Left cardiac atrium (tissue), 4 donors: ENCODE data around the gene PRSS22. TPM values are rescaled to one million over a fixed set of nuclear protein-coding genes. Genes with fewer than 3 reads are reported as not detected.

Source experiments
- ATAC-seq, 2 donors: fragments of 200-7000 bp; cut with Tn5 transposase; one replicate each; pipeline ENCODE4 v1.9.1; 2020; ENCODE audit warnings: mild to moderate bottlenecking in 2 of 2, moderate library complexity in 2 of 2
- DNase-seq: peaks from one replicate; pipeline ENCODE4 v3.0.0-alpha.2; 2020
- intact Hi-C, 2 donors: fragments of 100-400 bp; cut with DNase I; formaldehyde crosslinking; loops; one replicate each; pipeline versions ENCODE4 v1.14.1 to v1.15.1; 2022 to 2023
- total RNA-seq, 2 donors: library from RNA; stranded (reverse); fragmentation: NEBNext Ultra II Directional; extraction: Animal tissue kit (Norgen Biotek cat#: 25700); gene quantifications; one replicate each; pipeline ENCODE4 v1.2.1, GENCODE V29; 2021
- donor health status: DM: no; HTN: yes; CAD: no.
- donor health status: DM: no; HTN: yes; CAD: no; lungs with severe emphysema.
- donor health status: DM: yes; HTN: yes; CAD: no.
- donor health status: Dilated cardiomyopathy.

The PRSS22 gene
- total RNA-seq, 2 donors from 2014 or later, result not detected

DNA sequence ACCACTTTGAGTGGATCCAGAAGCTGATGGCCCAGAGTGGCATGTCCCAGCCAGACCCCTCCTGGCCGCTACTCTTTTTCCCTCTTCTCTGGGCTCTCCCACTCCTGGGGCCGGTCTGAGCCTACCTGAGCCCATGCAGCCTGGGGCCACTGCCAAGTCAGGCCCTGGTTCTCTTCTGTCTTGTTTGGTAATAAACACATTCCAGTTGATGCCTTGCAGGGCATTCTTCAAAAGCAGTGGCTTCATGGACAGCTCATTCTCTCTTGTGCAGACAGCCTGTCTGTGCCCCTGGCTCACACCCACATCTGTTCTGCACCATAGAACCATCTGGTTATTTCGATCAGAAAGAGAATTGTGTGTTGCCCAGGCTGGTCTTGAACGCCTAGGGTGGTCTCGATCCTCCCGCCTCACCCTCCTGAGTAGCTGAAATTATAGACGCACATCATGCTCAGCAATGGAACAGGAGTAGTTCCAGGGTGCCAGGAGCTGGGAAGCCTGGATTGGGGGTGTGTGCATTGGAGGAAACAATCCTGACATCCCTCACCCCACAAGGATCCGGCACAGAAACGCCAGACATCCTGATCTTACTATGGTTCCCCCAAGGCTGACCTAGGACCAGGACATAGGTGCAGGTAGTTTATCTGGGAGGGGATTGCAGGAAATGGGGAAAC, 36.3 kb downstream of the PRSS22 start:
- ATAC-seq (no peak), DNase-seq (no peak)
- intact Hi-C loops, result no loop called here

DNA sequence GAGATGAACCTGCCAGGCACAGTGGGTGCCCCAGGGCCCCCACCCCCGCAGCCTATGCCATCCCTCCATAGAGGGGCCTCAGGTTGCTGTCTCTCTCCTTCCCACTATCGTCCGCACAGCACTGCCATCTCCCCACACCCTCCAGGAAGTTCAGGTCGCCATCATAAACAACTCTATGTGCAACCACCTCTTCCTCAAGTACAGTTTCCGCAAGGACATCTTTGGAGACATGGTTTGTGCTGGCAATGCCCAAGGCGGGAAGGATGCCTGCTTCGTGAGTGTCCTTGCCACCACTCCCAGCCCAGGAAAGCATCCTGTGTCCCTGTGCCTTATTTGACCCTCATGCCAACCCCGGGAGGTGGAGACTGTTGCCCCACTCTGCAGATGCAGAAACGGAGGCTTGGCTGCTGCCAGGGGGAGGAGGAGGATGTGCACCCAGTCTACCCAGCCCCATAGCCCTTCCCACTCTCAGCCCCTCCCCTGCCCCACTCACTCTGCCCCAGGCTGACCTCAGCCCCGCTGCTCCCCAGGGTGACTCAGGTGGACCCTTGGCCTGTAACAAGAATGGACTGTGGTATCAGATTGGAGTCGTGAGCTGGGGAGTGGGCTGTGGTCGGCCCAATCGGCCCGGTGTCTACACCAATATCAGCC, 37.0 kb downstream of the PRSS22 start:
- DNase-seq, result no peak
- intact Hi-C loops, result no loop called here
- no peak for ATAC-seq

DNA sequence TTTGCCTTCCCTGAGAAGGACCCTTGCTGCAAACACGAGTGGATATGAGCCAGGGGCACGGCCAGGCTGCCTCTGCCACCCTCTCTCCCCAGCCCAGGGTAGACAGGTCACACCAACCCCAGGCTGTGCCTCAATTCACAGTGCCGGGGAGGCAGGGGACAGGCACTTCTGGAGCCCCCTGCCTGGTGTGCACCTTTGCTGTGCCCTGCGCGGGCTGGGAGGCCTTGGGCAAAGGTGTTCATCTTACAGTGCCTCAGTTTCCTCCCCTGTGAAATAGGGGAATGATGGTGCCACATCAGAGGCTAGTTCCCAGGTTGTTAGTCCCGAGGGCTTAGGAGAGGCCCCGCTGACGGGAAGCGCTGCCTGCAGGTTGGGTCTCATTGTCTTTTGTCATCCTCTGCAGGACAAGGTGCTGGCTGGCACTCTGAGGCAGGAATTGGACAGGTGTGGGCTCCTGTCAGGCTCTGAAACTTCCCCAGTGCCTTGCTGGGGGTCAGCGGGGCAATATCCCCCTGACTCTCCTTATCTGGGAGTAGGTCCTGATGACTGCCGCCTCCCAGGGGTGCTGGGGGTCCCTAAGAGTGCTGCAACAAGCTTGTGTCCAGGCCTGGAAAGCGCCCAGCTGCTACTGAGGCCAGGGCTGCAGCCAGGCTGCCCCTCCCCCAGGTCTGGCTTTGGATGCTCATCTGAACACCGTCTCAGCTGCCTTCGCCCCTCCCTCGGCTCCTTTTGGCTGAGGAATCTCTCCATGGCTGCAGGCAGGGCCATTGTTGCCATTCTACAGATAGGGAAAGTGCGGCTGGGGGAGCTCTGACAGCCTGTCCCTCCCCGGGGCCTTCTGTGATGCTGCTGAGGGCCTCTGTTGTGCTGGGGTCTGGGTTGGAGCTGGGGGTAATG, 37.8 kb downstream of the PRSS22 start:
- no peak for DNase-seq
- no peak for ATAC-seq

DNA sequence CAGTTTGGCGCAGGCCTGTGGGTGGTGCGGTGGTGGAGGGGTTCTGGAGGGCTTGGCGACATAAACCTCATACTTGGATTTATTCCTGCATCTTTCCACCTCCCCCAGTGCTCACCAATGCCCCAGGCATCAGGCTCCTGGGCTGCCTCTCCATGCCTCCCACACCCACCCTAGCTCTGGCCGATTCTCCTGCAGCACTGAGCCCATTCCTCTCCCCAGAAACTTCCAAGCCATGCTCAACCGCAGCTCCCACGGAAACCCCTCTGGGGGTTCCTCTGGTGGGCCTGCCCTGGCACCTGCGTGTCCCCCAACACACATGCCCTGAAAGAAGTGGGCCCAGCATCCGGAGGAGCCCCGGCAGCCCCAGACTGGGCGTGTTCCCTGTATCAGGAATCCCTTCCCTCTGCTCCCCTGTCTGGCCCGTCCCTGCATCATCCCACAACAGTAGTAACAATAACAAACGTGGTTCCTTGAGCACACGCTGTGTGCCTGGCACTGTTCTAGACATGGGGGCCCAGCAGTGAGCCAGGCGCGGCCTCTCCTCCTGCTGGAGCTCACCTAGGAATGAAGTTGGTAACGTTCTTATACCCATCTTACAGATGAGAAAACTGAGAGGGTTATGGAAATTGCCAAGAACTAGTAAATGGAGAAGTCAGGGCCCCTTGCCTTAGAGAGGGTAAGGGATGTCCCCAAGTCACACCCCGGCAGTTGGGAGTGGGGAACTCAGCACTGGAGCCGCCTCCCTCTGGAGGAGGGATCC, 38.6 kb downstream of the PRSS22 start:
- DNase-seq (no peak), ATAC-seq (no peak)
- intact Hi-C loops, result no loop called here

More for the DNA sequence above, 37.8 kb downstream of the PRSS22 start:
- intact Hi-C loops, result no loop called here

DNA sequence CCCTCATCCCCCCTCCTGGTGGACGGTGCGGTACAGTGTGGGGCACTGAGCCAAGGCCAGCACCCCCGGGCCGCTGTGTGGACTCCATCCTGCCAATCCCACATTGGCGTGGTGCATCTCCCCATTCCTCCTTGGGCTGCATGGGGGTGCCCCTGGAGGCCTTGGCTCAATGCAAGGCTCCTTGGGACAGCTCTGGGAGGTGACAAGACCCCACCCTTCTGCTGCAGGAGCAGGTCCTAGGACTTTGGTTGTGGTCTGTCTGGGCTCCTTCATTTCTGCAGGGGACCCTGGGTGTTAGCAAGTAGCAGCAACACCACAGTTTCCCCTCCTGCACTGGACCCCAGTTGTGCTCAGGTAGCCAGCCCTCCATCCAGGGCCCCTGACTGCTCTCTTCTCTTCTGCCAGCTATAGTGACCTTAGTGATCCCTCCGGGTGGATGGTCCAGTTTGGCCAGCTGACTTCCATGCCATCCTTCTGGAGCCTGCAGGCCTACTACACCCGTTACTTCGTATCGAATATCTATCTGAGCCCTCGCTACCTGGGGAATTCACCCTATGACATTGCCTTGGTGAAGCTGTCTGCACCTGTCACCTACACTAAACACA, 39.6 kb downstream of the PRSS22 start:
- intact Hi-C loops, result no loop called here
- DNase-seq (no peak), ATAC-seq (no peak)

DNA sequence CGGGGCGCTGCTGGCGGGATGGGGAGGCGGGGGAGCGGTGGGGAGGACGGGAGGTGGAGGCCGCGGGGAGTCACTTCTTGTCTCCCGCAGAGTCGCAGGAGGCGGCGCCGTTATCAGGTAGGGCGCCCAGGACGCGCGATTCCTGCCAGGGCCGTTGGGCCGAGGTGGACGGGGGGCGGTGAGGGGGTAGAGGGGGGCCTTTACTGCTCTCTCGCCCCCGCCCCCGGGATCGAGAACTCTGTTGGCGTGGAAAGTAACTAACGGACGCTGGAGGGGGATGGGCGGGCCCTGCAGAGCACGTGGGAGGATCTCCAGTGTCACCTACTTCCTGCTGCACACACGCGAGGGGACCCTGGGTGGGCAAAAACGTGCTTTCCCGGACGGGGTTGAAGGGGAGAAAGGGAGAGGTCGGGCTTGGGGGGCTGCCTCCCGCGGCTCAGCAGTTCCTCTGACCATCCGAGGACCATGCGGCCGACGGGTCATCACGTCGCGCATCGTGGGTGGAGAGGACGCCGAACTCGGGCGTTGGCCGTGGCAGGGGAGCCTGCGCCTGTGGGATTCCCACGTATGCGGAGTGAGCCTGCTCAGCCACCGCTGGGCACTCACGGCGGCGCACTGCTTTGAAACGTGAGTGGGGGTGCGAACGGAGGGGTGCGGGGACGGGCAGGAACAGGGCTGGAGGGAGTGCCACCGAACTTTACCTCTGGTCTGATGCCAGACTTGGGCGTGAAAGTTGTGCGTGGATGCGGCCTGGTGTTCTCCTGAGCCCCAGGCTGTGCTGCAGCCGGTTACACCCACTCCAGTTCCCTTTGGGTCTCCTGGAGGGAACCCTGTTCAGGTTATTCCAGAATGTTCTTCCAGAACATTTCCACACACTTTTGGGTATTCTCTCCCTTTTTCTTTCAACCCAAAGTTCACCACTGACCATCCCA, 40.4 kb downstream of the PRSS22 start:
- intact Hi-C loops, result no loop called here
- ATAC-seq, result no peak
- DNase-seq, result no peak

DNA sequence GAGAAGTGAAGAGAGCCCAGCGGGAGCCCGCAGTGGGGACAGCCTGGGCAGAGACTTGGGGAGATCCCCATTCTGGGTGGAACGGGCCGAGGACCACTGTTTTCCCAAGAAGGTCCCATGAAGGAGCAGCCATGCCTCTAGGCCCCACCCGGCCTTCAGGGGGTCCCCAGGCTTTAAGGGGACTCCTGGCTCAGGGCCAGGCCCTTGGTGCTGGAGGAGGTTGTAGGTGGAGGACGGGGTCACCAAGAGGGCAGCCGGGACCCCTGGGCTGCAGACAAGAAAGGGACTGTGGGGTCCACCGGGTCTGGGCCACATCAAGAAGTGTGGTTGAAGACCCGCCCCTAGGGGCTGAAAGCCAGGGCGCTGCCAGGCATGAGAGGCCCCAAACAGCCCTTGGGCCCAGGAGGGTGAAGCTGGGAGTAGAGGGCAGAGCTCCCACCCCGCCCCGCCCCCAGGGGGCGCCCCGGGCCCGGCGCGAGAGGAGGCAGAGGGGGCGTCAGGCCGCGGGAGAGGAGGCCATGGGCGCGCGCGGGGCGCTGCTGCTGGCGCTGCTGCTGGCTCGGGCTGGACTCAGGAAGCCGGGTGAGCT, 41.1 kb downstream of the PRSS22 start, which contains the start of gene PRSS21:
PRSS21 (plus strand) TSS at position 487 of the 589 bp plus-strand sequence; CDS start at position 519, 32 bp downstream.
- intact Hi-C loops, result no loop called here
- DNase-seq (no peak), ATAC-seq (no peak)

DNA sequence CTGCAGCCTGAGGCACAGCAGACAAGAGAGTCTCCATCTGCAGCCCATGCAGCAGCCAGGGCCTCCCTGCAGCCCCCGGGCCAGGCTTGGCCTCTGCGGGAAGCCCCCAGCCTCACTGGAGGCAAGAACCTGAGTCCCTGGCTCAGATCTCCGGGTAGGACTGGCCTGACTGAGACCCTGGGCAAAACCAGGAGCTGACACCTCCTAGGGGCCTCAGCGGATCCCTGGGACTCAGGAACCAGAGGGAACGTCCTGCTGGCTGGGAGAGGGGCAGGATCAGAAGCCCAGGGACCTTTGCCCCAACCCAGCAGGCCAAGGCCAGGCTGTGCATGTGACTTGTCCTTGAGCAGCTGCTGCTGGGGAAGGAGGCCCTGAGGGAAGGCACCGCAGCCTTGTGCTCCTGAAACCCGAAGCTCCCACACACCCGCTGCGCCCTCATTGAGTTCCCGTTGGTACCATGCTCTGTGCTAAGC, 42.6 kb downstream of the PRSS22 start:
- DNase-seq (no peak), ATAC-seq (no peak)
- intact Hi-C loops, result no loop called here

DNA sequence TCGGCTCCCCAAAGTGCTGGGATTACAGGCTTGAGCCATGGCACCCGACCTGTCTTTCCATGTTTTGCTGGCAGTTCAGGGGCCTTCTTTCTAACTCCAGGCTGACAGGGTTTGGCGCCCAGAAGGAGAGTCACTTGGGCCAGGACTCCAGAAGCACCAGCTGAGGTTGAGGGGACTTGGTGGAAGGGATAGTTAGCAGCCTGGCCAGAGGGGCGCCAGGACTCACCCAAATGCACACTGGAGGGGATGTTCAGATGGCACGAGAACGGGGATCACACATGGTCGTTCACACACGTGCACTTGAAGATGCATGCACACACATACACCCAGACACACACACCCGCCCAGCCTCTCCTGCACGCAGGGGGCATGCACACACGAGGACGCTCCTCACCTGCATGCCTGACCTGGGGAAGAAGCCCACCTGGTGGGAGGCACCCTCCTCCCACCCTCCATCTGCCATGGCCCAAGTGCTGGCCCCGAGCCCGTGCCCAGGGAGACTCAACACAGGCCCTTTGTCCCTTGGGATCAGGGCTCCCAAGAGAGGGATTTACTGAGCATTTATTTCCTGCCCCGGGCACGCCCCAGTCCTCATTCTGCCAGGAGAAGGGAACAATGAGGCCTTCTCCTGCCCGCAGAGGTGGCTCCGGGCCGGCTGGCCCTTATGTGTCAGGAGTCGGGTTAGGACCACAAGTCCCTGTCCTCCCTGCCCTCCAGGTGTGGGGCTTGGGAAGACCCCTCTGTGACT, 43.2 kb downstream of the PRSS22 start:
- intact Hi-C loops, result no loop called here
- ATAC-seq (no peak), DNase-seq (no peak)

DNA sequence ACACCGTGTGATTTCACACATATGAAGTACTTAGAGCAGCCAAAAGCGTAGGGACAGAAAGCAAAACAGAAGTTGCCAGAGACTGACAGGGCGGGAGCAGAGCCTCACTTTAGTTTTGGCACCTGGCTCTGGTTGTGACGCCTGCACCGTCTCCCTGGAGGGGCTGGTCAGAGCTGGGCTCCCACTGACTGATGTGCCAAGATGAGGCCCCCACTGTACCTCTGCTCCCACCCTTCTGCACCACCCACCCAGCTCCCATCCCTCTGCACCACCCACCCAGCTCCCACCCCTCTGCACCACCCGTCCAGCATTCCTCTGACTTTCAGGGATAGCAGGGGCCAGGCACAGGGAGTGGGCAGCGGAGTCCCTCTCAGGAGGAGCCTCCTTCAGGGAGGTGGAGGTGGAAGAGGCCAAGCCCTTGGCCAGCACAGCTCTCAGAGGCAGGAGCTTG, 44.2 kb downstream of the PRSS22 start:
- intact Hi-C loops, result no loop called here
- no peak for ATAC-seq
- DNase-seq, result no peak

DNA sequence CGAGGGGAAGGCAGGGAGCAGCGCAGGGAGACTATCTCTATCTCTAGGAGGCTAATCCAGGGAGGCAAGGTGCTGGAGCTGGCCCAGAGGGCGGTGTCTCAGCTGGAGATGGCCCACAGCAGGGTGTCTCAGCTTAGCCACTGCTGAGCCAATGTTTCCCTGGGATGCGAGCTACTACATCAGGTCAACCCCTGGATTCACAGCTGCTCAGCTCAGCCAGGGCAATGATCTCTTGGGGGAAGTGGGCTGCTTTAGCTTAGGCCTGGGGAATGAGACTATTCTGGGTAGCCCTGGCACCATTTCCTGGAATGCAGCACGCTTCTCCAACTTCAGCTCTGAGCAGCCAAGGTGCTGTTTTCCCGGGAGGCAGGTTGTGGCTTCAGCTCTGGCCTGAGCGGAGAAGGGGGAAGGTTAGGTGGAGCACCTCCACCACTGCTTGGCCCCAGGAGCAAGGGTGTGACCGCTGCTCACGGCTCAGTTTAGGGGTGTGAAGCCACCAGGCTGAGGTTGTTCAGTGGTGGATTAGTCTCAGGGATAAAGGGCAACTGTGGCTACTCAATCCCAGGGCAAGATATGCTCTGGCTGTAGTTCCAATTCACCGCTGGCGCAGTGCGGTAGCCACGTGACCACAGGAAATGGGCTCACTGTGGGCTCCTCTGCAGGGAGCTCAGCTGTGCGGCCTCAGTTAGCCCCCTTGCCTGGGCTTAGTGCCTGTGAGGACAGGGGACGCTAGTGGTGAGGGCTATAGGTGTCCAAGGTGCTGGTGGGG, 46.1 kb downstream of the PRSS22 start:
- intact Hi-C loops, result no loop called here
- DNase-seq (no peak), ATAC-seq (no peak)

DNA sequence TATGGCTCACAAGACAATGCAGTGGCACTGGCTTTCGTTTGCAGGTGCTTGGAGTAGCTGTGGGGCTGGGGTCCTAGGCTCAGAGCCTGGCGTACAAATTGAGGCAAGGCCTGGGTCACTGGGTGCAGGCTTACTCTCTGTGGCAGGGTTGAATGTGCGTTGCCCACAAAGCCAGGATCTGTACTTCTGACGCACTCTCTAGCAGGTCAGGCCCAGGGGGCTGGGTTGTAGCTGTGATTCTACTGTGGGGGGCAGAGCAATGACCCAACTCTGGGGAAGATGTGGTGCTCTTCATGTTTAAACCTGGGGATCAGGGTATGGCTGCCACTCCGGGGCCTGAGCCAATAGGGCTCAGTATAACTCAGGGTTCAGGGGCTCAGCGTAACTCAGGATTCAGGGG, 47.3 kb downstream of the PRSS22 start:
- intact Hi-C loops, result no loop called here
- no peak for ATAC-seq
- DNase-seq, result no peak

DNA sequence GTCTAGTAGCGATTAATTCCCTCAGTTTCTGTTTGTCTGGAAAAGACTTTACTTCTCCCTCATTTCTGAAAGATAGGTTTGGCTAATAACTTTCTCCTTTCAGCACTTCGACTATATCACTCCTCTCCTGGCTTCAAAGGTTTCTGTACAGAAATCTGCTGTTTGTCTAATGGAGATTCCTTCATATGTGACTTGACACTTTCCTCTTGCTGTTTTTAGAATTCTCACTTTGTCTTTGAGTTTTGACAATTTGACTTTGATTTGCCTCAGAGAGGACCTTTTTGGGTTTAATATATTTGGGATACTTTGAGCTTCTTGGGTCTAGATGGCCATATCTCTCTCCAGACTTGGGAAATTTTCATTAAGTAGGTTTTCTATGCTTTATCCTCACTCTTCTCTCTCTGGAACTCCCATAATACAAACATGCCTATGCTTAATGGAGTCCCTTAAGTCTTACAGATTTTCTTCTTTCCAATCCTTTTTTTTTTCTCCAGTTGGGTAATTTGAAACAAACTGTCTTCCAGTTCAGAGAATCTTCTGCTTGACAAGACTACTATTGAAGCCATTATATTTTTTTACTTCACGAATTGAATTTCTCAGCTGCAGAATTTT, 48.7 kb downstream of the PRSS22 start:
- no peak for ATAC-seq
- DNase-seq, result no peak
- intact Hi-C loops, result no loop called here

DNA sequence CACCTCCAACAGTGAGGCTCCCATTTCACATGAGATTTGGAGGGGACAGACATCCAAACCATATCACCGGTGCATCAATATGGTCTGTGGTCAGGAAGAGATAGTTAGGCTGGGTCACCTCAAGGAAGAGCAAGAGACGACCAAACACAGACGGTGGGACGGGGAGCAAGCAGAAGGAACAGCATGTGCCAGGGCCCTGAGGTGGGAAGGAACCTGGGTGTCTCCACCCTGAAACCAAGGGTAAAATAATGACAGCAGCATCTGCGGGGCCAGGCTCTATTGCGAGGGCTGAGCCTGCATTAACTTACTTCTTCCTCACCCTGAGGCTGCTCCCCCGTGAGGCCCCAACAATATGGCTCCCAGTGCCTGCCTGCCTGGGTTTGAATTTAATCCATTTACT, 49.8 kb downstream of the PRSS22 start:
- no peak for ATAC-seq
- intact Hi-C loops, result no loop called here

DNA sequence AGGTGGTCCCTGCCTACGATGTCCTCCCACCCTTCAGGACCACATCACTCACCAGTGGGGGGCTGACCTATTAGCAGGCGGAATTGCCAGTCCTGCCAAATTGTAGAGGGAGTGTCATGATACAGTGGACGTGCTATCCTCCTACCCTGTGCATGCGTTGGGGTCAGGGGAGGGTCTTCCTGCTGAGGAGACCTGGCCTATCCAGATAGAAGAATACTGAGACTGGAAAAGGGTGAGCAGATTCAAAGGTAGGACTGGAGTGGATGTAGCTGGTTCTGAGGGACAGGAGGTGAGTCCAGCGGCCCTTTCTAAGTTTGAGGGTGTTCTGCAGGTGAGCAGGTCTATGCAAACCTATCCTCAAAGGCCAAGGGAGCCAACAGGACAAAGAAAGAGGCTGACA, 51.7 kb downstream of the PRSS22 start:
- DNase-seq (no peak), ATAC-seq (no peak)
- intact Hi-C loops, result no loop called here

More for the DNA sequence above, 49.8 kb downstream of the PRSS22 start:
- DNase-seq, result no peak
